ENCODE results near the gene COG4. TPM values are rescaled to one million over a fixed set of nuclear protein-coding genes. Genes with fewer than 3 reads are reported as not detected.

The COG4 gene
- polyA plus RNA-seq, 1 experiment, result 71.7 TPM

GRCh38 chr16:70522216-70523075 is 908 bp downstream of the COG4 start:
- DNase-seq (ENCODE audit: low read depth), result no peak
- H3K36me3 ChIP-seq (ENCODE audit: control insufficient read depth, insufficient read depth, low read length), result peaks cover 3% of the 10 kb centered on the region
- no peak for TF ChIP-seq CTCF (IDR thresholded peaks at IDR 0.05; ENCODE audit: insufficient read depth, low read depth, low read length)
- no peaks in the 10 kb centered on the region for H3K27me3 ChIP-seq (ENCODE audit: control insufficient read depth, insufficient read depth, low read length)
- ChIA-PET CTCF (interaction anchor here (0.9 kb wide), 1 partner anchor 9 kb away, joined by 3 read pairs; no protein-coding TSS in a partner anchor), POLR2A (interaction anchor here (0.7 kb wide), 2 partner anchors 240 to 960 kb away, joined by 5 to 6 read pairs; no protein-coding TSS in a partner anchor)
- peak overlapping the region; percentile 74 for H3K4me3 ChIP-seq (ENCODE audit: low read depth, low read length)

GRCh38 chr16:70520612-70521297 is 2.6 kb downstream of the COG4 start:
- H3K4me3 ChIP-seq (ENCODE audit: low read depth, low read length), result no peak overlapping the region
- no peak for TF ChIP-seq CTCF (IDR thresholded peaks at IDR 0.05; ENCODE audit: insufficient read depth, low read depth, low read length)
- POLR2A ChIA-PET, result interaction anchor here (0.5 kb wide), 1 partner anchor 12 kb away, joined by 3 read pairs; no protein-coding TSS in a partner anchor
- CTCF ChIA-PET, result no interaction called here
- H3K36me3 ChIP-seq (ENCODE audit: control insufficient read depth, insufficient read depth, low read length), result peaks cover 9% of the 10 kb centered on the region
- DNase-seq (ENCODE audit: low read depth), result no peak
- H3K27me3 ChIP-seq (ENCODE audit: control insufficient read depth, insufficient read depth, low read length), result no peaks in the 10 kb centered on the region

- peaks cover 26% of the 10 kb centered on the region for H3K36me3 ChIP-seq (ENCODE audit: control insufficient read depth, insufficient read depth, low read length)
- DNase-seq (ENCODE audit: low read depth), result no peak
- no peak overlapping the region for H3K4me3 ChIP-seq (ENCODE audit: low read depth, low read length)
- ChIA-PET POLR2A (no interaction called here), CTCF (no interaction called here)
- no peaks in the 10 kb centered on the region for H3K27me3 ChIP-seq (ENCODE audit: control insufficient read depth, insufficient read depth, low read length)
- no peak for TF ChIP-seq CTCF (IDR thresholded peaks at IDR 0.05; ENCODE audit: insufficient read depth, low read depth, low read length)
Observed at GRCh38 chr16:70512456-70512855, 10.9 kb downstream of the COG4 start.

GRCh38 chr16:70511833-70512232 is 11.5 kb downstream of the COG4 start:
- POLR2A ChIA-PET, result no interaction called here

More at GRCh38 chr16:70511833-70512232, 11.5 kb downstream of the COG4 start:
- no peaks in the 10 kb centered on the region for H3K27me3 ChIP-seq (ENCODE audit: control insufficient read depth, insufficient read depth, low read length)
- CTCF ChIA-PET, result no interaction called here
- DNase-seq (ENCODE audit: low read depth), result no peak
- no peak overlapping the region for H3K4me3 ChIP-seq (ENCODE audit: low read depth, low read length)
- no peak for TF ChIP-seq CTCF (IDR thresholded peaks at IDR 0.05; ENCODE audit: insufficient read depth, low read depth, low read length)
- H3K36me3 ChIP-seq (ENCODE audit: control insufficient read depth, insufficient read depth, low read length), result peaks cover 23% of the 10 kb centered on the region
